PC-3 (cell line): ENCODE measurements around the gene SCGB2A2. TPM values are rescaled to one million over a fixed set of nuclear protein-coding genes. Genes with fewer than 3 reads are reported as not detected.

Source experiments
- ATAC-seq: fragments of 200-7000 bp; cut with Tn5 transposase; 2 replicates; pipeline ENCODE4 v1.9.1; 2020; ENCODE audit warnings: mild to moderate bottlenecking, moderate library complexity
- Bru-seq: library from RNA; stranded (reverse); fragments of 400-500 nt; gene quantifications from one replicate; lab custom pipeline; 2021; lab: Mats Ljungman, UMichigan
- BruChase-seq, 2 experiments: library from RNA; stranded (reverse); fragments of 400-500 nt; gene quantifications; one replicate each; lab custom pipeline; 2021; lab: Mats Ljungman, UMichigan
- BruUV-seq: library from RNA; stranded (reverse); fragments of 400-500 nt; replicated peaks from 2 replicates; lab custom pipeline; 2021; lab: Mats Ljungman, UMichigan
- CTCF ChIA-PET: fragments of 300-600 bp; sonication (Branson Sonifier 250); formaldehyde crosslinking; loops from one replicate; lab custom pipeline; 2022; ENCODE audit warnings: antibody characterized with exemption; lab: Charles Lee
- POLR2A ChIA-PET: fragments of 300-600 bp; sonication (Branson Sonifier 250); formaldehyde crosslinking; loops from one replicate; lab custom pipeline; 2022; ENCODE audit warnings: antibody characterized with exemption; ENCODE audit not compliant: unreplicated experiment; lab: Charles Lee
- DNase-seq: peaks from one replicate; pipeline ENCODE4 v3.0.0-alpha.2; 2015
- H2AFZ ChIP-seq: fragments of 300-600 bp; sonication (generic); 2 replicates; pipeline ENCODE4 v1.6.0; 2016; ENCODE audit warnings: antibody characterized with exemption, low read length
- H3F3A ChIP-seq: fragments of 300-600 bp; sonication (generic); one replicate; pipeline ENCODE4 v1.6.0; 2017; ENCODE audit warnings: antibody characterized with exemption, low read length, control low read depth, mild to moderate bottlenecking; ENCODE audit not compliant: unreplicated experiment
- H3K27ac ChIP-seq: fragments of 300-600 bp; sonication (generic); 2 replicates; pipeline ENCODE4 v1.5.1; 2016; ENCODE audit warnings: mild to moderate bottlenecking, low read length
- H3K27me3 ChIP-seq: fragments of 300-600 bp; sonication (generic); 2 replicates; pipeline ENCODE4 v1.6.1; 2016; ENCODE audit warnings: low read length, mixed read lengths
- H3K36me3 ChIP-seq: fragments of 300-600 bp; sonication (generic); 2 replicates; pipeline ENCODE4 v1.6.1; 2016; ENCODE audit warnings: low read depth, mixed run types, low read length, mixed read lengths
- H3K4me1 ChIP-seq: fragments of 300-600 bp; sonication (generic); 2 replicates; pipeline ENCODE4 v1.5.1; 2016; ENCODE audit warnings: low read length; ENCODE audit not compliant: insufficient read depth
- H3K4me2 ChIP-seq: fragments of 300-600 bp; sonication (generic); 2 replicates; pipeline ENCODE4 v1.6.0; 2016; ENCODE audit warnings: low read length
- H3K4me3 ChIP-seq: fragments of 300-600 bp; sonication (generic); 2 replicates; pipeline ENCODE4 v1.5.1; 2016; ENCODE audit warnings: mild to moderate bottlenecking, low read length, mixed read lengths
- H3K79me2 ChIP-seq: fragments of 300-600 bp; sonication (generic); 2 replicates; pipeline ENCODE4 v1.6.1; 2017; ENCODE audit warnings: low read length, mixed read lengths
- H3K9ac ChIP-seq: fragments of 300-600 bp; sonication (generic); 2 replicates; pipeline ENCODE4 v1.6.0; 2016; ENCODE audit warnings: mild to moderate bottlenecking, low read length
- H3K9me2 ChIP-seq: fragments of 300-600 bp; sonication (generic); replicated peaks from 2 replicates; pipeline ENCODE4 v1.6.1; 2016; ENCODE audit warnings: mixed run types, low read length, mixed read lengths
- H3K9me3 ChIP-seq: fragments of 300-600 bp; sonication (generic); 2 replicates; pipeline ENCODE4 v1.6.1; 2016; ENCODE audit warnings: low read length, mixed read lengths
- H4K20me1 ChIP-seq: fragments of 300-600 bp; sonication (generic); 2 replicates; pipeline ENCODE4 v1.6.1; 2016; ENCODE audit warnings: low read length, mixed read lengths
- EZH2 ChIP-seq: fragments of 300-600 bp; sonication (generic); IDR thresholded peaks from one replicate; pipeline ENCODE4 v1.6.1; 2017; ENCODE audit warnings: antibody characterized with exemption, mild to moderate bottlenecking, low read length; ENCODE audit not compliant: unreplicated experiment
- EZH2phosphoT487 ChIP-seq: fragments of 300-600 bp; sonication (generic); IDR thresholded peaks from 2 replicates; pipeline ENCODE4 v1.6.1; 2018; ENCODE audit warnings: mild to moderate bottlenecking, antibody characterized with exemption, low read length, borderline replicate concordance
- intact Hi-C: fragments of 100-400 bp; cut with micrococcal nuclease; formaldehyde crosslinking; loops from 2 replicates; pipeline ENCODE4 v1.9.0; 2023
- long read RNA-seq: library from polyadenylated mRNA; unstranded; transcript quantifications from one replicate; pipeline ENCODE4 v2.0.0, GENCODE V29; 2021; ENCODE audit not compliant: unreplicated experiment
- total RNA-seq: library from RNA; depleted of rRNA; stranded (reverse); fragments of >200 nt; gene quantifications from 2 replicates; pipeline ENCODE4 v1.2.3, GENCODE V29; 2014; rRNA removed
- TF ChIP-seq, protein P1 (sequence below): fragments of 300-600 bp; sonication (generic); conservative IDR thresholded peaks from 2 replicates; pipeline ENCODE4 v1.5.1; 2017; ENCODE audit warnings: antibody characterized with exemption, low read depth, mild to moderate bottlenecking, low read length

SCGB2A2 gene
- total RNA-seq, result not detected in 2 replicates
- not detected for Bru-seq, nascent RNA
- BruChase-seq, experiment 1, labeled RNA remaining after a 6-hour chase, result percentile 13 among the genes with signal in this experiment
- not detected for BruChase-seq, experiment 2, labeled RNA remaining after a 2-hour chase
- long read RNA-seq, result 0 reads

DNA sequence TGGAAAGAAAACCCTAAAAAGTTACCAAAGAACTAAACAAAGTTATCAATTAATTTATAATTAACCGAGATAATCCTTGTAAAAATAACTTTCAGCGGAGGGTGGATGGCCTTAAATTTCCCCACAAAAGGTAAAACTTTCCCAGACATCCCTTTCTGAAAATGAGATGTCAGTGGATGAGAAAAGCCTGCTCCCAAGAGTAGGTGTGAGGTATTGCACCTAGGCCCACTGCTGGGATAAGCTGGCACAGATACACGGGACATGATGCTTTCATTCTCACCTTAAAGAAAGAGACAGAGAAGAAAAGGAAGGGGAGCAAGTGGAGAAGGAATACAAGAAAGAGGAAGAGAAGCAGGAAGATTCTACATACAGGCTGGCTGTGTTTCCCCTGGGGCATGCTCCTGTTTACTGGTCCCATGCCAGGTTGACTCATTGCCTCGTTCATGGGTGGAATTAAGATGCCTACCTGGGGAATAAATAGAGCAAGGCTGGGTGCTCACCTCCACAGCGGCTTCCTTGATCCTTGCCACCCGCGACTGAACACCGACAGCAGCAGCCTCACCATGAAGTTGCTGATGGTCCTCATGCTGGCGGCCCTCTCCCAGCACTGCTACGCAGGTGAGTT, at the start of gene SCGB2A2:
Gene SCGB2A2, plus strand, starts transcription at position 505 of the 625 bp plus-strand sequence. Its CDS starts 59 bp downstream, at position 564.
- ChIA-PET CTCF (no interaction called here), POLR2A (no interaction called here)
- peaks cover 4% of the 10 kb centered on the region for H3F3A ChIP-seq
- no peak within 1 kb of the TSS for H3K27ac ChIP-seq
- H3K36me3 ChIP-seq, result no peaks in the 10 kb centered on the region
- no peak within 1 kb of the TSS for H3K4me3 ChIP-seq
- no peak within 1 kb of the TSS for H2AFZ ChIP-seq
- TF ChIP-seq, protein P1, sequence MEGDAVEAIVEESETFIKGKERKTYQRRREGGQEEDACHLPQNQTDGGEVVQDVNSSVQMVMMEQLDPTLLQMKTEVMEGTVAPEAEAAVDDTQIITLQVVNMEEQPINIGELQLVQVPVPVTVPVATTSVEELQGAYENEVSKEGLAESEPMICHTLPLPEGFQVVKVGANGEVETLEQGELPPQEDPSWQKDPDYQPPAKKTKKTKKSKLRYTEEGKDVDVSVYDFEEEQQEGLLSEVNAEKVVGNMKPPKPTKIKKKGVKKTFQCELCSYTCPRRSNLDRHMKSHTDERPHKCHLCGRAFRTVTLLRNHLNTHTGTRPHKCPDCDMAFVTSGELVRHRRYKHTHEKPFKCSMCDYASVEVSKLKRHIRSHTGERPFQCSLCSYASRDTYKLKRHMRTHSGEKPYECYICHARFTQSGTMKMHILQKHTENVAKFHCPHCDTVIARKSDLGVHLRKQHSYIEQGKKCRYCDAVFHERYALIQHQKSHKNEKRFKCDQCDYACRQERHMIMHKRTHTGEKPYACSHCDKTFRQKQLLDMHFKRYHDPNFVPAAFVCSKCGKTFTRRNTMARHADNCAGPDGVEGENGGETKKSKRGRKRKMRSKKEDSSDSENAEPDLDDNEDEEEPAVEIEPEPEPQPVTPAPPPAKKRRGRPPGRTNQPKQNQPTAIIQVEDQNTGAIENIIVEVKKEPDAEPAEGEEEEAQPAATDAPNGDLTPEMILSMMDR, result peak; percentile 69
- TF ChIP-seq EZH2phosphoT487, result no peak
- no peak for TF ChIP-seq EZH2
- no peak within 1 kb of the TSS for H3K9ac ChIP-seq
- peak within 1 kb of the TSS; percentile 12; the same call in 1 of the 2 replicates for H3K4me2 ChIP-seq
- H4K20me1 ChIP-seq, result no peaks in the 10 kb centered on the region
- no peaks in the 10 kb centered on the region for H3K9me2 ChIP-seq
- peaks cover 32% of the 10 kb centered on the region for H3K4me1 ChIP-seq
- H3K9me3 ChIP-seq, result no peaks in the 10 kb centered on the region
- ATAC-seq (peak; percentile 41), DNase-seq (peak; percentile 73)
- BruUV-seq, result no TSS peak
- intact Hi-C loops, result no loop called here
- peaks cover 23% of the 10 kb centered on the region for H3K27me3 ChIP-seq
- no peaks in the 10 kb centered on the region for H3K79me2 ChIP-seq

DNA sequence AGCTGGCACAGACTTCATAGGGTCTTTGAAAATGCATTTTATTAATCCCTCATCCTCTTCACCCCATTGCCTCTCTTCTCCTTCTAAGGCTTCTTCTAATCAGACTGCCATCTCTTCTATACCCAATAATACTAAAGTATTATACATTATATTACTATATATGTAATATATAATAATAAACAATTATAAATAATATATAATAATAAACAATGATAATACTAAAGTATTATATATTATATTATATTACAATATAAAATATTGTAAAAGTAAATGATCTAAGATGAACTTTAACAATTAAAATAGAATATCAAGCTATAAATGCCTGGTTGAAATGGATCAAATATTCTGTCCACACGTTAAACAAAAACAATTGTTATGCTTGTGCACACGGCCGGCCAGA, 48.5 kb upstream of the SCGB2A2 start:
- no peaks in the 10 kb centered on the region for H3K4me1 ChIP-seq
- no peaks in the 10 kb centered on the region for H4K20me1 ChIP-seq
- H3K4me2 ChIP-seq, result no peak overlapping the region
- CTCF ChIA-PET, result interaction anchor here (0.6 kb wide), 1 partner anchor 107 kb away, joined by 3 read pairs; no protein-coding TSS in a partner anchor
- no peaks in the 10 kb centered on the region for H3K36me3 ChIP-seq
- ATAC-seq (no peak), DNase-seq (no peak)
- BruUV-seq, result no TSS peak
- no peaks in the 10 kb centered on the region for H3F3A ChIP-seq
- H2AFZ ChIP-seq, result no peak overlapping the region
- TF ChIP-seq EZH2, result no peak
- TF ChIP-seq EZH2phosphoT487, result no peak
- TF ChIP-seq, protein P1, result no peak
- peaks cover 34% of the 10 kb centered on the region for H3K9me3 ChIP-seq
- POLR2A ChIA-PET, result no interaction called here
- intact Hi-C loops, result no loop called here
- no peak overlapping the region for H3K4me3 ChIP-seq
- H3K9ac ChIP-seq, result no peak overlapping the region
- no peak overlapping the region for H3K27ac ChIP-seq
- no peaks in the 10 kb centered on the region for H3K79me2 ChIP-seq
- H3K9me2 ChIP-seq, result no peaks in the 10 kb centered on the region
- no peaks in the 10 kb centered on the region for H3K27me3 ChIP-seq

DNA sequence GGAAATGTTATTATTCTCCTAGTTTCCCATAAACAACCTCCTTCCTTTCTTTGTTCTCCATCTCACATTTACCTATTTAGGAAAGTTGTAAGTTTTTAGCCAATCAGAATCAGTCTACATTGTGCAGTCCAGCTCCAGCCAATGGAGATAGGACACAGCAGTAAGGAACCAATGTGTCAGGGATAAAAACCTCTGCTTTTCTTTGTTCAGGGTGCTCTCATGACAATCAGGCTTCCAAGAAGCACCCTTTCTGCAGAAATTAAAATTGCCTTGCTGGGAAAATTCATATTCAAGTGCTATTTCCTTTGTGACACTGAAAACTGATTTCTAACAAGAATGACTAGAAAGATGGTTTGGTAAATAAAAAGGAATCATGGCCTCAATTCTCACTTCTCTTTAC, 46.9 kb upstream of the SCGB2A2 start:
- Histone ChIP-seq H4K20me1 (no peaks in the 10 kb centered on the region), H3K9me3 (peaks cover 34% of the 10 kb centered on the region), H3K9ac (no peak overlapping the region), H3K27me3 (no peaks in the 10 kb centered on the region; the same call in 1 of the 2 replicates), H3K4me1 (no peaks in the 10 kb centered on the region), H3K9me2 (no peaks in the 10 kb centered on the region), H3F3A (no peaks in the 10 kb centered on the region), H2AFZ (no peak overlapping the region), H3K4me2 (no peak overlapping the region), H3K4me3 (no peak overlapping the region), H3K27ac (no peak overlapping the region), H3K36me3 (no peaks in the 10 kb centered on the region), H3K79me2 (no peaks in the 10 kb centered on the region)
- CTCF ChIA-PET, result no interaction called here
- POLR2A ChIA-PET, result no interaction called here
- TF ChIP-seq EZH2phosphoT487 (no peak), EZH2 (no peak)
- TF ChIP-seq, protein P1, result no peak
- no TSS peak for BruUV-seq
- ATAC-seq, result no peak
- DNase-seq, result no peak
- intact Hi-C loops, result no loop called here
